H1 (cell line): ENCODE data around the gene GTF3C5.
"Not testable (repeated sequence)": the region's sequence is repeated elsewhere in the genome, so short reads cannot be mapped to it uniquely, and the experiment has no call there.

Experiments
- E2F6 ChIP-seq: IDR thresholded peaks from 2 replicates; pipeline ENCODE4 v1.6.1; 2012; ENCODE audit warnings: inconsistent platforms
- EP300 ChIP-seq, 2 experiments: IDR thresholded peaks; 1 replicate in 1 of 2; 2 replicates in 1 of 2; pipeline ENCODE4 v1.6.1; 2011 to 2012; ENCODE audit warnings: low read depth in 2 of 2, low read length in 2 of 2, mild to moderate bottlenecking in 2 of 2, borderline replicate concordance in 1 of 2, inconsistent platforms in 1 of 2, moderate library complexity in 1 of 2
- KDM1A ChIP-seq: fragments of 200-600, 300-600 bp; sonication (generic); IDR thresholded peaks from 2 replicates; pipeline ENCODE4 v1.7.1; 2016; ENCODE audit warnings: mild to moderate bottlenecking, low read length, borderline replicate concordance
- MAX ChIP-seq: IDR thresholded peaks from 2 replicates; pipeline ENCODE4 v1.6.1; 2012; ENCODE audit warnings: inconsistent platforms
- POLR2AphosphoS5 ChIP-seq: IDR thresholded peaks from 2 replicates; pipeline ENCODE4 v1.6.1; 2011; ENCODE audit warnings: low read depth, low read length
- SIX5 ChIP-seq: IDR thresholded peaks from 2 replicates; pipeline ENCODE4 v1.6.1; 2011; ENCODE audit warnings: mild to moderate bottlenecking, low read depth, low read length
- TAF1 ChIP-seq: IDR thresholded peaks from 2 replicates; pipeline ENCODE4 v1.6.1; 2011; ENCODE audit warnings: mild to moderate bottlenecking, low read depth, low read length
- TCF12 ChIP-seq: IDR thresholded peaks from 2 replicates; pipeline ENCODE4 v1.6.1; 2011; ENCODE audit warnings: low read depth, mild to moderate bottlenecking, low read length
- TF ChIP-seq, protein P1 (sequence below), 3 experiments: IDR thresholded peaks; 1 replicate in 2 of 3; 2 replicates in 1 of 3; pipeline versions ENCODE4 v1.5.1 to v1.6.1; 2011; ENCODE audit warnings: low read length in 3 of 3, mild to moderate bottlenecking in 3 of 3, inconsistent platforms in 2 of 3, low read depth in 1 of 3, moderate library complexity in 1 of 3; ENCODE audit not compliant: insufficient read depth in 1 of 3; ENCODE audit errors: control extremely low read depth in 1 of 3

GRCh38 chr9:133061019-133061763 is 30.4 kb downstream of the GTF3C5 start:
- TF ChIP-seq KDM1A; SIX5; TAF1; POLR2AphosphoS5; EP300 (IDR thresholded peaks at IDR 0.05; ENCODE audit: borderline replicate concordance in 1 of 2, low read depth in 2 of 2, low read length in 2 of 2); E2F6; MAX; TCF12: not testable (repeated sequence)
- TF ChIP-seq, protein P1, sequence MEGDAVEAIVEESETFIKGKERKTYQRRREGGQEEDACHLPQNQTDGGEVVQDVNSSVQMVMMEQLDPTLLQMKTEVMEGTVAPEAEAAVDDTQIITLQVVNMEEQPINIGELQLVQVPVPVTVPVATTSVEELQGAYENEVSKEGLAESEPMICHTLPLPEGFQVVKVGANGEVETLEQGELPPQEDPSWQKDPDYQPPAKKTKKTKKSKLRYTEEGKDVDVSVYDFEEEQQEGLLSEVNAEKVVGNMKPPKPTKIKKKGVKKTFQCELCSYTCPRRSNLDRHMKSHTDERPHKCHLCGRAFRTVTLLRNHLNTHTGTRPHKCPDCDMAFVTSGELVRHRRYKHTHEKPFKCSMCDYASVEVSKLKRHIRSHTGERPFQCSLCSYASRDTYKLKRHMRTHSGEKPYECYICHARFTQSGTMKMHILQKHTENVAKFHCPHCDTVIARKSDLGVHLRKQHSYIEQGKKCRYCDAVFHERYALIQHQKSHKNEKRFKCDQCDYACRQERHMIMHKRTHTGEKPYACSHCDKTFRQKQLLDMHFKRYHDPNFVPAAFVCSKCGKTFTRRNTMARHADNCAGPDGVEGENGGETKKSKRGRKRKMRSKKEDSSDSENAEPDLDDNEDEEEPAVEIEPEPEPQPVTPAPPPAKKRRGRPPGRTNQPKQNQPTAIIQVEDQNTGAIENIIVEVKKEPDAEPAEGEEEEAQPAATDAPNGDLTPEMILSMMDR (IDR thresholded peaks at IDR 0.05; ENCODE audit: control extremely low read depth in 1 of 3, insufficient read depth in 1 of 3, low read depth in 1 of 3, low read length in 3 of 3), result not testable (repeated sequence)
